SU-DHL-6 (cell line): ENCODE results near the gene LHX3.

Experiments
- H2AFZ ChIP-seq: fragments of 200-600 bp; sonication (generic); 2 replicates; pipeline ENCODE4 v1.6.1; 2014; ENCODE audit warnings: low read depth, mild to moderate bottlenecking, moderate library complexity, mixed read lengths, antibody characterized with exemption, low read length; ENCODE audit not compliant: severe bottlenecking
- H3F3A ChIP-seq: fragments of 200-600 bp; shearing (Covaris generic); 2 replicates; pipeline ENCODE4 v1.6.0; 2016; ENCODE audit warnings: antibody characterized with exemption, mild to moderate bottlenecking; ENCODE audit not compliant: insufficient read depth
- H3K27ac ChIP-seq: fragments of 200-600 bp; sonication (generic); 2 replicates; pipeline ENCODE4 v1.5.1; 2016; ENCODE audit warnings: low read depth, mild to moderate bottlenecking, low read length, moderate library complexity, mixed read lengths
- H3K27me3 ChIP-seq: fragments of 200-600 bp; sonication (generic), shearing (Covaris generic); 2 replicates; pipeline ENCODE4 v1.6.0; 2014; ENCODE audit warnings: mild to moderate bottlenecking, low read length
- H3K36me3 ChIP-seq: fragments of 200-600 bp; sonication (generic); 2 replicates; pipeline ENCODE4 v1.6.1; 2014; ENCODE audit warnings: mild to moderate bottlenecking, low read length, mixed read lengths
- H3K4me2 ChIP-seq: fragments of 300-600, 200-600 bp; shearing (Covaris generic), sonication (generic); 2 replicates; pipeline ENCODE4 v1.6.0; 2014; ENCODE audit warnings: low read length, low read depth, mild to moderate bottlenecking; ENCODE audit not compliant: poor library complexity, severe bottlenecking
- H3K4me3 ChIP-seq: fragments of 200-600 bp; sonication (generic); 2 replicates; pipeline ENCODE4 v1.5.1; 2014; ENCODE audit warnings: antibody characterized with exemption, low read length, mild to moderate bottlenecking, mixed read lengths; ENCODE audit not compliant: insufficient read depth, poor library complexity, severe bottlenecking
- H3K79me2 ChIP-seq: fragments of 200-600 bp; sonication (generic); 2 replicates; pipeline ENCODE4 v1.6.1; 2014; ENCODE audit warnings: mild to moderate bottlenecking, low read length, moderate library complexity; ENCODE audit not compliant: insufficient read depth
- H3K9ac ChIP-seq: fragments of 200-600 bp; sonication (generic); 2 replicates; pipeline ENCODE4 v1.7.0; 2014; ENCODE audit warnings: mild to moderate bottlenecking, low read length
- H3K9me2 ChIP-seq: fragments of 200-600 bp; sonication (generic); replicated peaks from 2 replicates; pipeline ENCODE4 v1.6.1; 2014; ENCODE audit warnings: low read length; ENCODE audit not compliant: insufficient read depth
- H3K9me3 ChIP-seq: fragments of 200-600 bp; sonication (generic); 2 replicates; pipeline ENCODE4 v1.6.1; 2014; ENCODE audit warnings: low read length, mixed read lengths; ENCODE audit not compliant: insufficient read depth
- H4K20me1 ChIP-seq: fragments of 200-600 bp; sonication (generic); 2 replicates; pipeline ENCODE4 v1.6.1; 2014; ENCODE audit warnings: low read depth, mild to moderate bottlenecking, antibody characterized with exemption, low read length, moderate library complexity, mixed read lengths
- EZH2phosphoT487 ChIP-seq: fragments of 200-600 bp; sonication (generic), shearing (Covaris generic); conservative IDR thresholded peaks from 2 replicates; pipeline ENCODE4 v1.6.1; 2018; ENCODE audit warnings: mild to moderate bottlenecking, antibody characterized with exemption, low read length, moderate library complexity, mixed read lengths
- TF ChIP-seq, protein P1 (sequence below): fragments of 200-600 bp; sonication (generic); IDR thresholded peaks from one replicate; pipeline ENCODE4 v1.5.1; 2017; ENCODE audit warnings: antibody characterized with exemption, mild to moderate bottlenecking, low read length, moderate library complexity; ENCODE audit not compliant: insufficient read depth, poor library complexity, severe bottlenecking

Gene LHX3

DNA sequence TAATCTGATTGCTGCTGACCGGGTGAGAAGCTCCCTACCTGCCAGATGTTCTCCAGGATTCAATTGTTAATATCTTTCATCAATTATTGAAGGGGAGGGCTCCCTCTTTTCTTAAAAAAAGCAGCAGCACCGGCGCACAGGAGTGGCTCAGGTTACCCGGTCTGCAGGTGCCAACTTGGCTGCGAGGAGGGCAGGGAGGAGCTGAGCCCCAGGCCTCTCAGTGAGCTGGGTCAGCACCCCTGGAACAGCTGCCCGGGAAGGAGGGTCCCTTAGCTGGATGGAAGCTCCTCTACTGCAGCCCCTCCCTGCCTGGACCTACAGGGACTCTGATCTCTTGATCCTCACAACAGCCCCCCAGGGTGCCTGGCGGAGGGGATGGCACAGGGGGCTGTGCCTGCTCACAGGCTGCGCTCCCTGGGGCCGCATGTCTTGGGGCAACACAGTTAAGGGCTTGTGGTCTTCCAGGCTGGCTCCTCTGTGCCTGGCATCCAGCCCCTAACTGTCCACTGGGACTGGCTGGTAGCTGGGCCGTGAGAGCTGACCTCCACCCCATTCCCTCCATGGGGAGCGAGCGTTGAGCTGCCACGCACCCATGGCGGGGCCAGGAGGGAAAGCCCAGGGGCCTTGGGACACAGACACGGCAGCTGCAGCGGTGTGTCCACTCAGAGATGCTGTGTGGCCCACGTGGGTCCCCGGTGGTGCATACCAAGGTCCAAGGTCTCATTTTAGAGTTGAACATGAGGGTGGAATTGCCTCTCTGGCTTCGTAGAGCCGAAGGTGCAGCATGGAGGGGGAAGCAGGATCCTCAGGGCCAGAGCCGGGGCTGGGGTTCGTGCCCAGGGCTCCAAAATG is 57.7 kb downstream of the LHX3 start:
- no peaks in the 10 kb centered on the region for H3K9me2 ChIP-seq
- no peak overlapping the region for H3K4me2 ChIP-seq
- no peaks in the 10 kb centered on the region for H4K20me1 ChIP-seq
- no peak for TF ChIP-seq EZH2phosphoT487
- TF ChIP-seq, protein P1, sequence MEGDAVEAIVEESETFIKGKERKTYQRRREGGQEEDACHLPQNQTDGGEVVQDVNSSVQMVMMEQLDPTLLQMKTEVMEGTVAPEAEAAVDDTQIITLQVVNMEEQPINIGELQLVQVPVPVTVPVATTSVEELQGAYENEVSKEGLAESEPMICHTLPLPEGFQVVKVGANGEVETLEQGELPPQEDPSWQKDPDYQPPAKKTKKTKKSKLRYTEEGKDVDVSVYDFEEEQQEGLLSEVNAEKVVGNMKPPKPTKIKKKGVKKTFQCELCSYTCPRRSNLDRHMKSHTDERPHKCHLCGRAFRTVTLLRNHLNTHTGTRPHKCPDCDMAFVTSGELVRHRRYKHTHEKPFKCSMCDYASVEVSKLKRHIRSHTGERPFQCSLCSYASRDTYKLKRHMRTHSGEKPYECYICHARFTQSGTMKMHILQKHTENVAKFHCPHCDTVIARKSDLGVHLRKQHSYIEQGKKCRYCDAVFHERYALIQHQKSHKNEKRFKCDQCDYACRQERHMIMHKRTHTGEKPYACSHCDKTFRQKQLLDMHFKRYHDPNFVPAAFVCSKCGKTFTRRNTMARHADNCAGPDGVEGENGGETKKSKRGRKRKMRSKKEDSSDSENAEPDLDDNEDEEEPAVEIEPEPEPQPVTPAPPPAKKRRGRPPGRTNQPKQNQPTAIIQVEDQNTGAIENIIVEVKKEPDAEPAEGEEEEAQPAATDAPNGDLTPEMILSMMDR = no peak
- H3K79me2 ChIP-seq = no peaks in the 10 kb centered on the region
- H3K9ac ChIP-seq = no peak overlapping the region
- no peak overlapping the region for H3K27ac ChIP-seq
- H3K27me3 ChIP-seq = no peaks in the 10 kb centered on the region
- H3K36me3 ChIP-seq = no peaks in the 10 kb centered on the region
- no peaks in the 10 kb centered on the region for H3K9me3 ChIP-seq
- H3K4me3 ChIP-seq = no peak overlapping the region
- H3F3A ChIP-seq = no peaks in the 10 kb centered on the region
- no peak overlapping the region for H2AFZ ChIP-seq
